ENCODE data around the gene TSC1.

- TF ChIP-seq EZH2phosphoT487 (IDR thresholded peaks at IDR 0.05; ENCODE audit: insufficient read depth, low read depth) (no peak), EZH2 (IDR thresholded peaks at IDR 0.05; ENCODE audit: insufficient read depth, poor library complexity, severe bottlenecking) (no peak)
Observed at GRCh38 chr9:132990781-132991180, 46.4 kb upstream of the TSC1 start.

Measured in GM23248 (cell line).